GM21786 (cell line): ENCODE data around the gene GCFC2.
"Not testable (repeated sequence)": the region's sequence is repeated elsewhere in the genome, so short reads cannot be mapped to it uniquely, and the experiment has no call there.

Experiments
- ATAC-seq: cut with Tn5 transposase; IDR thresholded peaks from one replicate; pipeline ENCODE4 v1.9.1; 2021; ENCODE audit not compliant: unreplicated experiment

The GCFC2 gene

DNA sequence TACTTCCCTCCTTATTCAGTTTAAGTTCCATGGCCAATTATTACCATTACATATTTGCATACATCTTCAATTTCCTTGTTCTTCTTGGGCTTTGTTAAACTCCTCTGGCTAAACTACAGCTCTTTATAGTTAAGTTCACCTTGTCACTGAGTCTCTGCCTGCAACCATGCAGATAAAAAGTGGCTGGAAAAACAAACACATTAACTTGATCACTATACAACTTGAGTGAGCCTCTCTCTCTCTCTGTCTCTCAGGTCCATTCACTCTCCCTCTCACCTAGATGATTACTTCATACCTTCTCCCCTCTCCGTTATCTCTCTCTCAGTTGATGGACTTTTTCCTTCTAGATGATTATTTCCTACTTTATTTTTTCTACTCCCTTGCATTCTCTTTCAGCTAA is 30.3 kb downstream of the GCFC2 start:
- ATAC-seq: no peak

DNA sequence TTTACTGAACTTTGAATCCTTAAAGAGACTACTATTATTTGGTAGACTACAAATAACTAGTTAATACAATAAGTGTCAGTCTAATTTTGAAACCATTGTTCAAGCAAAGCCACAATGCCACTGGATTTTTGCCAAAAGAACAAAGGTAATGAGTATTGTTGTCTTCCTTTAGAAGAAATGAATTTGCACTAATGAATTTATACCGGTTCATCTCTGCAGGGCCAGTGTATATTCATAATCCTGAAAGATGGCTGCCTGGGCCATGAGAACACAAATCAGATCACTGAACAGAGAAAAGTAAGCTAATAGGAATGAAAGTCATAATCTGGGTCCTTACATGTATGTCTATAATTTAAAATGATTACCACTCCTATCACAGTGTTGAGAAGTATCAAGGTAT is 31.2 kb downstream of the GCFC2 start:
- ATAC-seq: no peak

DNA sequence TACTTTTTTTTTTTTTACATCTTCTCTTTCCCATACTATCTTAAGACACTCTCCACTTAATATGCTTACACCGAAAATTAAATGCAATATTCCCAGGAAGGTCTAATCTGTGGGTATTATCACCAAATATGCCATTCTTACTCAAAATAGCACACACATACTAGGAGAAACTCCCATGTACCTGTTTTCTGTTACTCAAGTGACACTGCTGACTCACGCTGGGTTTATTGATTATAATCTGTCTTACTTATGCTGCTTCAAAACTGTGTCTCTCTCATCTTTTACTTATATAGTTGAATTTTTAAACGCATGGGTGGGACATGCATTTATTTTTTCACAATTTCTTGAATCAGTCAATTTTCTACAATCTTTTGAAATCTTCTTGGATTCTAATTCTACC is 34.3 kb downstream of the GCFC2 start:
- ATAC-seq: no peak

DNA sequence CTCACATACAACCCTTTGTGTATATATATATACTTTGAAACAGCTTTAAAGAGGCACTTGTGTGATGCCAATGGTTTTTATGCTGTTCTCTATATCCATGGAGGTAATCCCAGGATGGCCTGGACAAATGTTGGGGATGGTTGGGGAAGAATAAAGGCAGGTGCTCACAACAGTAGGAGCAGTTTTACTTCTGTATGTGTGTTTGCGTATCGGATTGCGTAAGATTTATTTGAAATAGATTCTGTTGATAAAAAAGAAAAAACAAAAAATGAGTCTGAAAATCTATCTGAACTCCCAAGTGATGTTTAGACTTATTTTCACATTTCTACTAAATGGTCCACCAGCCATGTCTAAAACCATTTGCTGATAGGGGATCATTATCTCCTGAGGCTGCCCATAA is 34.8 kb downstream of the GCFC2 start:
- no peak for ATAC-seq

DNA sequence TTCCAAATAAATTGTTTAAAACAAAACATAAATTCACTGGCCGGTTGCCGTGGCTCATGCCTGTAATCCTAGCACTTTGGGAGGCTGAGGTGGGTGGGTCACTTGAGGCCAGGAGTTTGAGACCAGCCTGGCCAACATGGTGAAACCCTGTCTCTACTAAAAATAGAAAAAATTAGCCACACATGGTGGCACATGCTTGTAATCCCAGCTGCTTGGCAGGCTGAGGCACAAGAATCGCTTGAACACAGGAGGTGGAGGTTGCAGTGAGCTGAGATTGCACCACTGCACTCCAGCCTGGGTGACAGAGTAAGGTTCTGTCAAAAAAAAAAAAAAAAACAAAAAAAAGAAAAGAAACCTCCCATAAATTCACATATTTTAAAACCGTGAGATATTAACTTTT is 35.3 kb downstream of the GCFC2 start:
- not testable (repeated sequence) for ATAC-seq

DNA sequence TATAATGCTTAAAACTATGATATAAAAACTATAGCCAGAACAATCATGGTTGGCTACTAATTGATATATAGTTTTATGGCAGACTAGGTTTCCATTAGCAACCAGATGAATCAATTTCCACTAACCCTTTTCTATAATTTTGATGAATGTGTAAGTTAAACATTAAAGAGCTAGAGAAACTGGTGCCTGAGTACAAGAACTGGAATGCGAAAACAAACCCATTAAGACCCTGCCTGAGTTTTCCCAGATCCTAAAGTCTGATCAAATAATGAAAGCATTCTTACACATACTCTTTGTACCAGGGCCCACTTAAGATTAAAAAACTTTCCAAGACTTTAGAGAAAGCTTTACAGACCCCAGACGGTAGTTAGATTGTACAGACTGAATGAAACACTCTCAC is 42.8 kb downstream of the GCFC2 start:
- ATAC-seq: no peak

DNA sequence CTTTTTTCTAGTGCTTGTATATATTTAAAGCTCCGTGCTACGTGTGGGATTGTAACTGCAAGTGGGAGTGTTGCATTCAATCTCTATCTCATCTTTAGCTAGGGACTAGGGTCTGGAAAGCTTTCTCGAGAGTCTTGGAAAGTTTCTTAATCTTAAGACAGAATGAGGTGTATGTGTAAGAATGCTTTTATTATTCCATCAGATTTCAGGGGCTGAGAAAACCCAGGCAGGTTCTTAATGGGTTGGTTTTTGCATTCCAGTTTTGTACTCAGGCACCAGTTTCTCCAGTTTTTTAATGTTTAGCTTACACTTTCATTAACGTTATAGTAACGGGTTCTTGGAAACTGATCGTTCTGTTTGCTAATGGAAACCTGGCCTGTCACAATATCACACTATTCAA is 43.8 kb downstream of the GCFC2 start:
- ATAC-seq: no peak

DNA sequence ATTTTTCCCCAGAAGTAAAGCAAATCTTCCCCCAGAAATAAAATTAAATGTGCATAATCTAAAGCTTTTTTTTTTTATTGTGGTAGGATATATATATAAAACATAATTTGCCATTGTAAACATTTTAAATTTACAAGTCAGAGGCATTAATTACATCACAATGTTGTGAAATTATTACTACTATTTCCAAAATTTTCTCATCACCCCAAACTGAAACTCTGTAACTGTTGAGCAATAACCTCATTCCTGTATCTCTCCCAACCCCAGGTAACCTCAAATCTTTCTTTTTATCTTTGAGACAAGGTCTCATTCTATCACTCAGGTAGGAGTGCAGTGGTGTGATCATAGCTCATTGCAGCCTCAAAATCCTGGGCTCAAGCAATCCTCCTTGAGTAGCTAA is 52.9 kb downstream of the GCFC2 start:
- no peak for ATAC-seq

DNA sequence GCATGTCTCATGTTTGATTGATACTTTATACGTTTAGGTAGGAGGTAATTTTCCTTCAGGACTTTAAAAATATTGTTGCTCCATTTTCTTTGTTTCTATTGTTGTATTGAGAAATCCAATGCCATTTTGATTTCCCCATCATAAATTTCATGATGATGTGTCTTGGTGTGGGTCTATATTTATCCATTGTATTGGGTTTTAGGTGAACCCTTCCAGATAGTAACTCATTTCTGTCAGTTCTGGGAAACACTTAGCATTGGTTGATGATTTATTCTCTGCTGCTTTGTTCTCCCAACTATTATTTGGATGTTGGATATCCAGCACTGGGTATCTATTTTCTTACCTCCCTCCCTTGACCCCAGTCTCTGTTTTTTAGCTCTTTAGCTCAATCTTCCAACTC is 54.2 kb downstream of the GCFC2 start:
- ATAC-seq: no peak

DNA sequence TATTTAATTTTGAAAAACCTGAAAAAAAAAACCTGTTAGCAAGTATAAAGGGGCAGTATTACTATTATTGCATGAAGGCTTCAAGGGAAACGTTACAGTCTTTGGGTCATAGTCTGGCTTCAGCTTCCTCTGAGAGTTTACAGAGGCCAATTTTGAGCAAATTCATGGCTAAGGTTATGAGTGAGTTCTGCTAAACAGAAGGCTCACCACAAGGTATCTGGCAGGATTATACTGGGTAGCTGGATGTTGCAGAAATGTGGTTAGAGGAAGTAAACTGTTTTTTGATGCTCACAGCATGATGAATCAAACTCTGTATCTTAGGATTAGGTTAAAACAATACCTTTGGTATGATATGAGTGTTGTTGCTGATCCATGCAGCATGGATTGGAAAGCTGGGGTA is 54.9 kb downstream of the GCFC2 start:
- no peak for ATAC-seq

DNA sequence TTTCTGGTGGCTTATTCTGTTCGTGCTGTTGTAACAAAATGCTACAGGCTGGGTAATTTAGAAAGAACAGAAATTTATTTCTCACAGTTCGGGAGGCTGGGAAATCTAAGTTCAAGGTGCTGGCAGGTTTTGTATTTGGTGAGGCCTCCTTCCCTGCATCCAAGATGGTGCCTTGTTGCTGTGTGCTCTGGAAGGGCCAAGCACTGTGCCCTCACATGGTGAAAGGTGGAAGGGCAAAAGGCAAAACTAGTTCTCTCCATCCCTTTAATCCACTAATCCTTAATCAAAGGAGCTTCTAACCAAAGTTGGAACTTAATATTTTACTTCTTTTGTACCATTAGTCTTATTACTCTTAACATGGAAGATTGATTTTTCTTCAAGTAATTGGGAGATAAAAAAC is 56.7 kb downstream of the GCFC2 start:
- ATAC-seq: no peak

DNA sequence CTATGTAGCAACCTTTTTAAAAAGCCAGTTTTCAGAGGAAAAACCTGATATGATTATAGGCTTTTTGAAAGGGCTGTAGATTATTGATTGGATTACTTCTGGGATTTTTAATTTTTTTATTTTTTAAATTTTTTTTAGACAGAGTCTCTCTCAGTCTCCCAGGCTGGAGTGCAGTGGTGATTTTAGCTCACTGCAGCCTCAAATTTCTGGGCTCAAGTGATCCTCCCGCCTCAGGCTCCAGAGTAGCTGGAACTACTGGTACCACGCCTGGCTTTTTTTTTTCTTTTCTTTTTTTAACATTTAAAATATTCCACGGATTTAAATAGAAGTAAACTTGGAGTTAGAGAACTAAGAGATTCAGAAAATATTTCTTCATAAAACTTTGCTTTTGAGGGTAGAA is 62.9 kb downstream of the GCFC2 start:
- ATAC-seq: no peak

DNA sequence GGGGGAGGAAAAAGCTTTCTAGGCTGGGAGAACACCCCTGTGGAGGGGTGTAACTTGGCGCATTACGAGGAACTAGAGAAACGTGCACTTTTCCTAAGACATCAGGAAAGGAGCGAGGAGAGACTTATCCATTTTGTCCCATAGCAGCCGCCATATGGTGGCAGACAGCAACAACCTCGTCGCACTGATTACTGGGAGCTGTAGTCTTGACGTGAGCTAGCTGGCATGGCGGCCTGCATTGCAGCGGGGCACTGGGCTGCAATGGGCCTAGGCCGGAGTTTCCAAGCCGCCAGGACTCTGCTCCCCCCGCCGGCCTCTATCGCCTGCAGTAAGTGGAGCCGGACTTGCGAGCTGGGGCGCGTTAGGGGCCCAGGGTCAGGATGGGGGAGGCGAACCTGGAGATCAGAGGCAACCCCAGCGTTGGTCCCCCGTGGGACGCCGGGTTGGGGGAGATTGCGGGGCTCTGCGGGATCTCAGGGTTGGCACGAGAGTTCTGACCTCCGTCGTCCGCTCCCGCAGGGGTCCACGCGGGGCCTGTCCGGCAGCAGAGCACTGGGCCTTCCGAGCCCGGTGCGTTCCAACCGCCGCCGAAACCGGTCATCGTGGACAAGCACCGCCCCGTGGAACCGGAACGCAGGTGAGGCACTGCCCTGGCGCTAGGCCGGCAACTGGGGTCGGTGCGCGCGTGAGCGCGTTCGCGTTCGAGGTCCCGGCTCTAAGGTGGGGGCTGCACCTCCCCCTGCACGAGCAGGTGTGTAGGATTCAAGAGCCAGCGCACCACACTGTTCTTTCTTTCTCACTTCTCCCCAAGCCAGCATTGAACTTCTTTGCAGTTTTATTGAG is 63.9 kb downstream of the GCFC2 start, which contains the start of gene MRPL19:
MRPL19 (plus strand) TSS at position 201 of the 843 bp plus-strand sequence; CDS start at position 226, 25 bp downstream.
- ATAC-seq: peak; percentile 97

DNA sequence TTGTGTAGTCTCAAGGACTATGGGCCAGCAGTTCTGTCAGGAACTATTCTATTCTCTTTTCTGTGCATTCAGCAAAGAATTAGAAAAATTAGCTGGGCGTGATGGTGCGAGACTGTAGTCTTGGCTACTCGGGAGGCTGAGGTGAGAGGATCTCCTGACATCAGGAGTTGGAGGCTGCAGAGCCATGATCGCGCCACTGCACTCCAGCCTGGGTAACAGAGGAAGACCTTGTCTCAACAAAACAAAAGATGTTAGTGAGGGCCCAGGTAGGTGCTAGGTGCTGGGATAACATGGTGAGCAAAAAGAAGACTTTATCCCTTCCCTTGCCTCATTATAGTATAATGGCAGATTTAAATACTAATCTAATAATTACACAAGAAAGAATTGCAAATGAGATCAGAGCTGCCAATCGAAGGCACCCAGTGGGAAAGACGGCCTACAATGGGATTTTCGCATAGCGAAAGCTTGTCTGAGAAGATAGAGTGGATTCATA is 64.6 kb downstream of the GCFC2 start:
- ATAC-seq: no peak

DNA sequence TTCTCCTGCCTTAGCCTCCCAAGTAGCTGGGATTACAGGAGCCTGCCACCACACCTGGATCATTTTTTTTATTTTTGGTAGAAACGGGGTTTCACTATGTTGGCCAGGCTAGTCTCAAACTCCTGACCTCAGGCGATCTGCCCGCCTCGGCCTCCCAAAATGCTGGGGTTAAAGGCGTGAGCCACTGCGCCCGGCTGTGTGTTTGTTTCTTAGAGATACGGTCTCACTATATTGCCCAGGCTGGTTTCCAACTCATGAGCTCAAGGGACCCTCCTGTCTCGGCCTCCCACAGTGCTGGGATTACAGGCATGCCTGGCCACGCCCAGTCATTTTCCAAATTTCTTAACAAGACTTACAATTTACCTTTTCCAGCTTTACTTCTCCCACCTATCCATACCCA is 65.1 kb downstream of the GCFC2 start:
- ATAC-seq: no peak

DNA sequence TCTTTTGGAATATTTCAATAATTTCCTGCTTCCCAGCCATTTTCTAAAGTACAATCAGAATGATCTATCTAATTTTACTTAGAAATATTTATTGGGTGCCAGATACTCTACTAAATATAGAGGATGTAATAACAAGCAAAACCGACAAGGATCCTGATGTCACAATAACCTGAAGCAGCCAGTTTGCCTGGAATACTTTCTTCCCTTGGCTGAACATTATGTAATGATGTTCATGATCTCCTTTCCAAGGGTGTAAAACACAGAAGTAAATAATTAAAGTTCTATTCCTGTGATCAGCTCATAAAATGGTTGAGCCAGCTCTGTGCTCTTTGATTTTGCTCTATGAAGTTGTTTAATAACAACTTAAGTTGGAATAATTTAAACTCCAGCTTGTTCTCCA is 66.7 kb downstream of the GCFC2 start:
- ATAC-seq: no peak

DNA sequence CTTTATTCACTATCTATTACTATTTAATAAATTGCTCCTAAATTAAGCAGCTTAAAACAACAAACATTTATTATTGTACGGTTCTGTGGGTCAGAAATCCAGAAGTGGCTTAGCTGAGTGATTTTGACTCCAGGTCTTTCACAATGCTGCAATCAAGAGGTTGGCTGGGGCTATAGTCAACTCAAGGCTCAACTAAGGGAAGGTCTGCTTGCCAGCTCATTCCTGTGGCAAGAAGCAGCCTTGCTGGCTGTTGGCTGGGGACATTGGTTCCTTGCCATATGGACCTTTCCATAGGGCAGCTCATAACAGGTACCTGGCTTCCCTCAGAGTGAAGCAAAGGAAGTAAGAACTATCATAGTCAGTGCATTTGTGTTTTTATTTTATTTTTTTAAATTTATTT is 69.1 kb downstream of the GCFC2 start:
- no peak for ATAC-seq

DNA sequence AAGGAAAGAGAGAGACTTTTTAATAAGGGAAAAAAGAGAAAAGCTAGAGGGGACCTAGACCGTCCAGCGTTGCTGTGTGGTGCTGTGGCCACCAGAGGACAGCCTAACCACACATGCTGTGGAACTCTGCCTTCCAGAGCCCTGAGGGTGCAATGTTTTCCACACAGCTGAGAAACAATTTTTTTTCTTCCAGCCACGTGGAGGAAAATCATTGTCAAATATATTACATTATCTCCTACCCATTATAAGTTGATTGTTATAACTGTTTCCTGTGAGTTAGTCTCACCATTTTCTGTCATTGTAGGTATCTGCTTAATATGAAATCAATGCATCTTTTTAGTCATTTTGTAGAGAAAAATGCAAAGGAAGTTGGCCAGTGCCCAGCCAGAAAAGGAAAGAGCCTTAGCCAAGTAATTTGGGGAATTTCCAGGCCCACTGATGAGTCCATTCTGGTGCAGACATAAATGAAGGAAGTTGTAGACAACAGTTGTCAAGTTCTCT is 70.0 kb downstream of the GCFC2 start:
- ATAC-seq: peak; percentile 94

DNA sequence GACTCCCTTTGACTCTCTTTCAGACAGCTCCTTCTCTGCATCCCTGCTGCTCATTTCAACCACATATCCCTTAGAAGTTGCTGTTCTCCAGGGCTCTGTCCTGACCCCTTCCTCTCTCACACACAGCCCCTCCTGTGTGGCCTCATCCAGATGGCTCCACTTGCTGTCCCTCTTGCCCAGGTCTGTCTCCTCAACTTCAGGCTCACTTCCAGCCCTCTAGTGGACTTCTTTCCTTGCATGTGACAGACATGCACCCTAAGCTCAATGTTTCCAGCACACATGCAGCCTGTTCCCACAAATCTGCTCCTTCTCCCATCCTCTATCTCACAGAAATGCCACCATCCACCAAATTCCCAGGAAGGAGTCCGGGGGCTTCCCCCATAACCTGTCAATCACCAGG is 73.1 kb downstream of the GCFC2 start:
- no peak for ATAC-seq

DNA sequence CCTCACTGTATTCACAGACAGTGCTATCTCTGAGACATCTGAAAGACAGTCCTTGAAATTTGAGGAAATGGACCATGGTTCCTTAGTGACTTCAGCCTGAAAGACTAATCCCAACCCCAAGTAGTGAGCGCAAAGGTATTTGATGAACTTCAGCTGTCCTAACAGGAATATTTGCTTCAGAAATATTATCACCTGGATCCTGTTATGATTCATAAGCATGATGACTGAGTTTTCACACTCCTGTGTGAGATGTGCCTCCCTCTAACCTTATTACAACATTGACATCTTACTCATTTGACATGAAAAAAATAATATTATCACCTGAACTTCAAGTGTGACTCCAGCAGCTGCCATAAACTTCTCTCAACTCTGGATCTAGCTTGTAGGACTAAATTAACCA is 75.8 kb downstream of the GCFC2 start:
- ATAC-seq: no peak

DNA sequence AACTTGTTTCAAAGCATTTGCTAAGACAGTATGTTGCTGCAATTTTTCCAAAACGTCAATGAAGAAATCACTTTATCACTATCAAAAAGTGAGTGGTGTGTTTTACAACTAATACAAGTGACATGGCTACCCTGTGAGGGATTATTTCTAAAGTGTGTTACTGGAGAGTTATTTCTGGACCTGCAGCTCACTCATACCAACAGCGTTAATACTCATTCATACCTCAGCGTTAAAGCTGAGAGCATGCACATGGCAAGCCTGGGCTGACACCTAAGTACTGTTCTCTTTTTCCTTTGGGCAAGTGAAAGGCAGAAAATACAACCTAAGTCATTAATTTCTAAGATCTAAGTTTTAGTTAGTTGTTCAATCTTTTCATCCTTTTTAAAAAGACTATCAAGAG is 77.1 kb downstream of the GCFC2 start:
- no peak for ATAC-seq

DNA sequence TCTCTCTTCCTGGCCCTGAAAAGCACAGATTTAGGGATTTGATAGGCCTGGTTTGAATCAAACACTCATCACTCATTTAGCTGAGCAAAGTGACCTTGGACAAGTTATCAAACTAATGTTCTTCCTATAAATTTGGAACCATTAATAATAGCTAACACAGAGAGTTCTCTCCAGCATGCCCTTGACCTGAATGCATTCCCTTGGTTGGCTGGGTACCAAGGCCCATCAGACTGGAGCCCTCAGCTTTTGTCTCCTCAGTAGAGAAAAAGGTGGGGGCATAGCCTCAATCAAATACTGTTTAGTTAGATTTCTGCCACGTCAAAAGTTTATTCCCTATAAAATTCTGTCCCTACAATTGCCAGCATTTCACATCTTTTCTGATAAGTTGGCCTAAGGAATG is 77.9 kb downstream of the GCFC2 start:
- ATAC-seq: no peak
